Activated naive CD4-positive, alpha-beta T cell treated with anti-CD3 and anti-CD28 coated beads, Interleukin-2, amount 50 U/mL, for 24 hours (primary cell): ENCODE results near the gene KRT20.
"Not testable (repeated sequence)": the region's sequence is repeated elsewhere in the genome, so short reads cannot be mapped to it uniquely, and the experiment has no call there.

Experiments
- H3K27ac Mint-ChIP-seq: one replicate; pipeline ENCODE4 v1.8.0; 2021; ENCODE audit warnings: mild to moderate bottlenecking, mixed read lengths
- H3K27me3 Mint-ChIP-seq: one replicate; pipeline ENCODE4 v1.8.0; 2021; ENCODE audit warnings: mixed read lengths
- H3K36me3 Mint-ChIP-seq: one replicate; pipeline ENCODE4 v1.8.0; 2021; ENCODE audit warnings: mixed read lengths
- H3K4me1 Mint-ChIP-seq: one replicate; pipeline ENCODE4 v1.8.0; 2021; ENCODE audit warnings: mixed read lengths
- H3K4me3 Mint-ChIP-seq: one replicate; pipeline ENCODE4 v1.8.0; 2021; ENCODE audit warnings: mild to moderate bottlenecking, mixed read lengths
- H3K9me3 Mint-ChIP-seq: one replicate; pipeline ENCODE4 v1.8.0; 2021; ENCODE audit warnings: mixed read lengths

KRT20 gene, protein sequence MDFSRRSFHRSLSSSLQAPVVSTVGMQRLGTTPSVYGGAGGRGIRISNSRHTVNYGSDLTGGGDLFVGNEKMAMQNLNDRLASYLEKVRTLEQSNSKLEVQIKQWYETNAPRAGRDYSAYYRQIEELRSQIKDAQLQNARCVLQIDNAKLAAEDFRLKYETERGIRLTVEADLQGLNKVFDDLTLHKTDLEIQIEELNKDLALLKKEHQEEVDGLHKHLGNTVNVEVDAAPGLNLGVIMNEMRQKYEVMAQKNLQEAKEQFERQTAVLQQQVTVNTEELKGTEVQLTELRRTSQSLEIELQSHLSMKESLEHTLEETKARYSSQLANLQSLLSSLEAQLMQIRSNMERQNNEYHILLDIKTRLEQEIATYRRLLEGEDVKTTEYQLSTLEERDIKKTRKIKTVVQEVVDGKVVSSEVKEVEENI

DNA sequence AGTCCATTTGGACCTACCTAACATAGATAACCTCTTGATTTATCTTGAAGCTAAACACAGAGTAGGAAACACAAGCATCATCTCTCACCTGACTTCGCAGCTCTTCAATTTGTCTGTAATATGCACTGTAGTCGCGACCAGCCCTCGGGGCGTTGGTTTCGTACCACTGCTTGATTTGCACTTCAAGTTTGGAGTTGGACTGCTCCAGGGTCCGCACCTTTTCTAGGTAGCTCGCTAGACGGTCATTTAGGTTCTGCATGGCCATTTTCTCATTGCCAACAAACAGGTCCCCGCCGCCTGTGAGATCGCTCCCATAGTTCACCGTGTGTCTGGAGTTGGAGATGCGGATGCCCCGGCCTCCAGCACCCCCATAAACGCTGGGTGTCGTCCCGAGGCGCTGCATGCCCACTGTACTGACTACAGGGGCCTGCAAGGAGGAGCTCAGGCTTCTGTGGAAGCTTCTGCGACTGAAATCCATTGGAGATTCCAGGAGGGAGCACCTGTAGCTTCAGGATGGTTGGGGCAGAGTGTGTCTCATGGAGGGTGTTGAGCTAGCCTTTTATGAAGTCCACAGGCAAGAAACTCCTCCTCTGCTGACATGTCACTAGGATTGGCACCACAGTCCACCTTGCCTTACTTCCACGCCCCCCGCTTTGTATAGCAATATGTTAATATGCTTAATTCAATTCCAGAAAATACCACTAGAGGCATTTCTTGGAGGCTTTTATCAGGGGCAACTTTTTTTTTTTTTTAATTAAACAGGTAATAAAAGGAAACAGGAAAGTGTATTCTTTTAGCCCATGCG, at the start of gene KRT20:
TSS of gene KRT20 (minus strand) at position 535 of the 805 bp plus-strand sequence. CDS start at position 478, 57 bp downstream.
- Mint-ChIP-seq H3K27ac (no peak within 1 kb of the TSS), H3K27me3 (peaks cover 14% of the 10 kb centered on the region), H3K4me3 (no peak within 1 kb of the TSS), H3K9me3 (no peaks in the 10 kb centered on the region), H3K36me3 (no peaks in the 10 kb centered on the region), H3K4me1 (no peaks in the 10 kb centered on the region)

DNA sequence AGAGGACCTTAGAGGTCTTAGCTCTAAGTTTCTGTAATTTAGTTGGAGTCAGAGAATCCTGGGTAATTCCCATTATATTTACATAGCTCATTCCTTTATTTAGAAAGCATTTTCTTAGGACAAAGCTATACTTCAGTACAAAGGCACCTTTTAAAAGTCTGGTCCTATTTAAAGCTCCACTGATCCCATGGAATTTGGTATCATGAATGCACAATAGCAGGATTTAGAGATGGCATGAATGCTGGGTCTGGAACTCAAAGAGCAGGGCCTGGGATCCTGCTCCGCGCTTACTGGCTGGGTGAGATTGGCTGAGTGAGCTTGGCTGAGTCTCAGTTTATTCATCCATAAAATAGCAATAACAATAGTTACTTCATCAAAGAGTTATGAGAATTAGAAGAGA, 47.6 kb upstream of the KRT20 start:
- peaks cover 6% of the 10 kb centered on the region for H3K27me3 Mint-ChIP-seq
- H3K36me3 Mint-ChIP-seq = no peaks in the 10 kb centered on the region
- H3K4me1 Mint-ChIP-seq = no peaks in the 10 kb centered on the region
- no peaks in the 10 kb centered on the region for H3K9me3 Mint-ChIP-seq
- no peak overlapping the region for H3K4me3 Mint-ChIP-seq
- H3K27ac Mint-ChIP-seq = no peak overlapping the region

DNA sequence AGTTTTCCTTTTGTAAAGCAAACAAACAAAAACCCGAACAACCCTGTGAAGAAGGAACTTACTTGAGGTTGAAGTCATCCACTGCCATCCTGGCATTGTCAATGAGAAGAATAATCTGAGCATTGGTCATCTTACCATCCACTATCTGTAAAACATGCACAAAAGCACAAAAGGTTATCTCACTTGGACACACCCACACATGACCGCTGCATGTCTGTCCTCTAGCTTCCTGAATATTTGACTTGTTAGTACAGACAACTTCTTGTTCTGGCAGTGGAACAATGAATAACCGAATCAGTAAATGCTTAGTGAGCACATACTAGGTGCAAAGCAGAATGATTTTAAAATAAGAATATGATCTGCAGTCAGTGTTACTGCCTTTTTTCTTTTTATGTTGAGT, 46.3 kb upstream of the KRT20 start:
- Mint-ChIP-seq H3K4me3 (no peak overlapping the region), H3K36me3 (no peaks in the 10 kb centered on the region), H3K27me3 (peaks cover 7% of the 10 kb centered on the region), H3K27ac (no peak overlapping the region), H3K4me1 (no peaks in the 10 kb centered on the region), H3K9me3 (no peaks in the 10 kb centered on the region)

DNA sequence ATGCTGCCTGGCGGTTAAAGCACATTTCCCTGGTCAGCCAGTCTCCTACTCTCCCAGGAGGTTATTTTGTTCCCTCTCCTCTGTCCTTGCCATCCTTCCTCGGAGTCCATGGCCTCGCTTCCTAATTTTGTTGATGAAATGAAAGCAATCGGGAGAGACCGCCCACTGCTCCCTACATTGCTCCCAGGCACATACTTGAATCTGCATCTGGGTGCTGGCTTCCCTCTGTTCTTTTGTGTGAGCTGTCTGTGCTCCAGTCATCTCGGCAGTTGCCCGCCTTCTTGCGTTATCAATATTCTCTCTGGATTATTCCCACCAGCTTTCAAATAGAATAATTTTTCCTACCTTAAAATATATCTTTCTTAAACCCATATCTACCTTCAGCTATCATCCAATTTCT, 41.3 kb upstream of the KRT20 start:
- peaks cover 8% of the 10 kb centered on the region for H3K27me3 Mint-ChIP-seq
- H3K9me3 Mint-ChIP-seq = no peaks in the 10 kb centered on the region
- H3K27ac Mint-ChIP-seq = no peak overlapping the region
- no peaks in the 10 kb centered on the region for H3K36me3 Mint-ChIP-seq
- peaks cover 7% of the 10 kb centered on the region for H3K4me1 Mint-ChIP-seq
- no peak overlapping the region for H3K4me3 Mint-ChIP-seq

DNA sequence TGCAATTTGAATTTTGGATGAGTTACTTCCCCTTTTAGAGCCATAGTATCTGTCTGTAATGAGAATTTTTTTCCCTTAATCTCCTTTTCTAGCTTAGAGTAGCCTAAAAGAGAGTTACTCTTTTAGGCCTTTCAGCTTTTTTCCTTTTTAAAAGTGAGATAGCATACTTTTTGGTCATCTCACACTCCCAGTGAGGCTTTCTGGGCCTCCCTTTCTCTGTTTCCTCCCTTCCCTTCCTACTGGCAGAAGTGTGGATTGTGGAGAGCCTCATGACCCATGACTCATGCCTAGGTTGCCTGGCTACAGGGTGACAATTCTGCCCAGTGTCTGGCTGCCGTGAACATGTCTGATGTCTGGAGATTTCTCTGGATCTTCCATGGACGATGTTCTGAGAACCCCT, 37.2 kb upstream of the KRT20 start:
- peaks cover 12% of the 10 kb centered on the region for H3K4me1 Mint-ChIP-seq
- no peak overlapping the region for H3K4me3 Mint-ChIP-seq
- H3K27ac Mint-ChIP-seq = no peak overlapping the region
- peaks cover 11% of the 10 kb centered on the region for H3K27me3 Mint-ChIP-seq
- H3K36me3 Mint-ChIP-seq = no peaks in the 10 kb centered on the region
- H3K9me3 Mint-ChIP-seq = no peaks in the 10 kb centered on the region

DNA sequence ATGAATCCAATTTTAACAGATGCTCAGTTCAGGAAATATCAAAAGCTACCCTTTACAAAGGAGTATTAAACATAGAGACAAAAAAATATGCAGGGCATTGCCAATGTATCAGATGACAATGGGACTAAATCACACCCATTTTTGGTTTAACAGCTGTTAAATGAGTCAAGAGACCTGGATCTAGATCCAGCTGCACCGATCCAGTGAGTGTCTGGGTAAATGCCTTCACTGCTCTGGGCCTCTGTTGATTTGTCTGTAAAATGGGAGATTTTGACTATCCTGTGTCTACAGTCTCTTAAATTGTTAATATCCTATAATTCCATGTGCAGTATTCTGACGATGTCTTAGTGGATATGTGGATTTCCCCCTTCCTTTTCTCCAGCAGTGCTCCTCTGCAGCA, 36.0 kb upstream of the KRT20 start:
- Mint-ChIP-seq H3K9me3 (no peaks in the 10 kb centered on the region), H3K27ac (no peak overlapping the region), H3K4me1 (peaks cover 12% of the 10 kb centered on the region), H3K27me3 (peaks cover 4% of the 10 kb centered on the region), H3K4me3 (no peak overlapping the region), H3K36me3 (no peaks in the 10 kb centered on the region)

DNA sequence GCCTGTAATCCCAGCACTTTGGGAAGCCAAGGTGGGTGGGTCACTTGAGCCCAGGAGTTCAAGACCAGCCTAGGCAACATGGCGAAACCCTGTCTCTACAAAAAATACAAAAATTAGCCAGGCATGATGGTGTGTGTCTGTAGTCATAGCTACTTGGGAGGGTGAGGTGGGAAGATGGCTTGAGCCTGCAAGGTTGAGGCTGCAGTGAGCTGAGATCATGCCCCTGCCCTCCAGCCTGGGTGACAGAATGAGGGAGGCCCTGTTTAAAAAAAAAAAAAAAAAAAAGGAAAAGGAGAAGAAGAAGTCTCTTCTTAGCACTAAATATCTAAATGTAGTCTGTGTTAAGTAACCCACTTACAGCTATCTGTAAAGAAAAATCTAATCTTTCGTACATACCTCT, 32.1 kb upstream of the KRT20 start:
- H3K9me3 Mint-ChIP-seq, H3K27ac Mint-ChIP-seq, H3K4me3 Mint-ChIP-seq, H3K36me3 Mint-ChIP-seq, H3K27me3 Mint-ChIP-seq: not testable (repeated sequence)
- H3K4me1 Mint-ChIP-seq = peaks cover 17% of the 10 kb centered on the region

DNA sequence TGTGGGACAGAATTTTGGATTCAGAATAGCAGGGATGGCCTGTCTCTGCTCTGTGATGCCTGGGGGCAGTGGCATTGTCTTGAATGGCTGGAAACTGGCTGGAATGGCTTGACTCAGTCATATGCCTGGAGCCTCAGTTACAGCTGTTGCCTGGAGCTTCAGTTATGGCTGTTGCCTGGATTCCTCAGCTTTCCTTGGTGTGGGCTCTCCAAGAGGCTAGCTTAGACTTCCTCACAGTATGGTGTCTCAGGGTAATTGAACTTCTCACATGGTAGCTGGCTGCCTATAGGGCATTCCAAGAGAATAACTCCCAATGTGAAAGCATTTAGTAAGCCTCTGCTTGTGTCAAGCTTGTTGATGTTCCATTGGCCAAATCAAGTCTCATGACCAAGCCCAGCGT, 31.3 kb upstream of the KRT20 start:
- H3K4me1 Mint-ChIP-seq = peaks cover 14% of the 10 kb centered on the region
- H3K27ac Mint-ChIP-seq = no peak overlapping the region
- H3K27me3 Mint-ChIP-seq = peaks cover 3% of the 10 kb centered on the region
- H3K9me3 Mint-ChIP-seq = no peaks in the 10 kb centered on the region
- no peaks in the 10 kb centered on the region for H3K36me3 Mint-ChIP-seq
- no peak overlapping the region for H3K4me3 Mint-ChIP-seq

DNA sequence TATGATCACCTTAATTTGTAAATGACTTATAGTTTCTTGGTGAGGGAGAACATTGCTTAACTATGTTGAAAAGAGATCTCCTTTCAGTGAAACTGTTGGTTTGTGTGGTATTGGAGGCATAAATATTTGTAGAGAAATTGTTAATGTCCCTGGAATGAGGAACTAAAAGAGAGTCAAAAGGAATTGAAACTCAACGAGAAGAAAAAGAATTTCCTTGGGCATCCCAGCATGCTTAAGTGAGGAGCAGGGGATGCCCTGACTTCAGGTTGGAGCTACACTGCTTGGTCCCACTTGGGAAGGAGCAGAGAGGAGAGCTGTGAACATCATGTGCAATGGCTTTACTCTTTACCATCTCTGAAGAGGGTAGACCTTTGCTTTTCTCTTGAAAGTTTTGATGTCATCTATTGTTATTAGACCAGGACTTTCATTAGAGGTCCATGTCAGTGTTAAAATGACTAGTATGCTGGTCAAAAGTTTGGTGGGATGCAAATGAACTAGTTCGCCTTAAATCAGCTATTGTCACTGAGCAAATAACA, 30.7 kb upstream of the KRT20 start:
- Mint-ChIP-seq H3K9me3 (no peaks in the 10 kb centered on the region), H3K4me3 (no peak overlapping the region), H3K4me1 (peaks cover 8% of the 10 kb centered on the region), H3K36me3 (no peaks in the 10 kb centered on the region), H3K27ac (no peak overlapping the region), H3K27me3 (peaks cover 3% of the 10 kb centered on the region)

DNA sequence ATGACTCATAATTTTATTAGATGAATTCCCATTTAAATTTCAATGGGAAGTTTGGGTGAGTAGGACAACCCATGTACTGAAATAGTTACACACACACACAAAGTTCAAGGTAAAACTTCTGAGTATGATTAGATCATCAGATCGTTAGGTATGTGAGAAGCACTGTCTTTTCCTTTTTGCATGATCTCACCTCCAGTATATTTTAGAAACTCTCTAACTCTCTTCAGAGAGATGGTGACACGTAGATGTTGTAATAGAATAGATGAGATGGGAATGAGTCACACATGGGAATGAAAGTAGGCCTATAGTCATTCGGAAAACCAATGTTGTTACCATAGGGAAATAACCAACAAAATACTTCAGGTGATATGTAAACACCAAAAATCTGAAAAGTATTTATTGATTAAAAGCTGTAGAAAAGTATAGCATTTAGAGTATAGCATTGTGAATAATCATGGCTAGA, 30.2 kb upstream of the KRT20 start:
- no peaks in the 10 kb centered on the region for H3K36me3 Mint-ChIP-seq
- no peaks in the 10 kb centered on the region for H3K9me3 Mint-ChIP-seq
- H3K4me3 Mint-ChIP-seq = no peak overlapping the region
- no peak overlapping the region for H3K27ac Mint-ChIP-seq
- peaks cover 8% of the 10 kb centered on the region for H3K4me1 Mint-ChIP-seq
- H3K27me3 Mint-ChIP-seq = peaks cover 3% of the 10 kb centered on the region

DNA sequence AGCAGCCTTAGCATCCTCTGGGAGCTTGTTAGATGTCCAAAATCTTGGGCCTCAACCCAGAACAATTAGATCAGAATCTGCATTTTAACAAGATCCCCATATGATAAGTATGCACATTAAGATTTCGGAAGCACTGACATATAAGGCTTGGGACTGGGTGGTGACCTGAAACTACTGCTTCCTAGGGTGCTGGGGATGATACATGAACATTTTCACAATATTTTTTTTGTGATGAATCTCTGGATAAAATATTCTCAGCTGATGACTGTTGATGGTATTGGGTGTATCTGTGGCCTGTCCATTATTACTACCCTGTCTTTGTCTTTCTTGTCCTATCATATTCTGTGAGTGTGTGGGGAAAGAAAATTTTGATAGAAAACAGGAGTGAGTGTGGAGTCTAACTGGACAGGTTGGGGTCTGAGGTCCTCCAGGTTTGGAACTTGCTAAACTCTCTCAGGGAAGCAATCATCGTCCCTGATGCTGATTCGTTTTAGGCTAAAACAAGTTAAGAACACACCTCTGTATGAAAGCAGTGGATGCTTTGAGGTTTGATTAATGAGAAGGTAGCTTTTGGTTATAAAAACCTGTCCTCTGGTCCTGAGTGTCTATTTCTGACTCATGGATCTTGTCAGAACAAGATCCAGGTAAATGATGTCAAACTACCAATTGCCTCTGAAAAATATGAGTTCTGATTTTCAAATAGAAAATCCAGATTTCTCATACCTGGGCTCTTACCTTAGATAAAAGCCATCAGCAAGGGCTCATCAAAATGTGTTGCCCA, 29.2 kb upstream of the KRT20 start:
- Mint-ChIP-seq H3K36me3 (no peaks in the 10 kb centered on the region), H3K9me3 (no peaks in the 10 kb centered on the region), H3K4me1 (peaks cover 8% of the 10 kb centered on the region), H3K27me3 (peaks cover 2% of the 10 kb centered on the region), H3K27ac (no peak overlapping the region), H3K4me3 (no peak overlapping the region)

DNA sequence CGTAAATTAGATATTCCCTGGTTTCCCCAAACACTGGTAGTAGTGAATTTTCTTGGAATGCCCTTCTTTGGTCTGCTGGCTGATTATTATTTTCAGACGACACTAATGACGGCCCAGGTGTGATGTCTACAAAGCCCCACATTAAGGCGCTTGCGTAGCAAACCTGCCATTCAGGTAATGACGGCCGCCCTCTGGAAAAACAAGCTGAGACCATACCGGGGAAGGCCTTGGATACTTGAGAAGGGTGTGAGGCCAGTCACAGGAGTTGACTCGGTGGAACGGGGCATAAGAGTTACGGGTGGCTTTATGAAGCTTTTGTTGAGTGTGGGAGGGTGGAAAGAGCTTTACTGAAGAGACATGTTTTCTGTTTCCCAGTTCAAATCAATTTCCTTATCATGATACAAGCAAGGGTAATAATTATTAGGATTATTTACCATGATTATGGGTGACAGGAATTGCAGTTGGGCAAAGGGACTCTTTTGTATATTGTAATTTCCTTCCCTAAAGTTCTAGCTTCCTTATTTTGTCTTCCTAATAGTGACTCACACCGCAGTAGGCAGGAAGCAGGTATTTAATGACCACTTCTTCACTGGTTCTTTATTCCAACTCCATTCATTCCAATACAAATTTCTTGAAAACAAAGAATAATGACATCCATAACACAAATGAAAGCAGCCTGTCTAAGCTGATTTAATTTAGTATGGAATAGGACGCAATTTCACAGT, 27.6 kb upstream of the KRT20 start:
- Mint-ChIP-seq H3K4me1 (peaks cover 8% of the 10 kb centered on the region), H3K27me3 (peaks cover 7% of the 10 kb centered on the region), H3K9me3 (no peaks in the 10 kb centered on the region), H3K27ac (no peak overlapping the region), H3K4me3 (no peak overlapping the region), H3K36me3 (no peaks in the 10 kb centered on the region)

DNA sequence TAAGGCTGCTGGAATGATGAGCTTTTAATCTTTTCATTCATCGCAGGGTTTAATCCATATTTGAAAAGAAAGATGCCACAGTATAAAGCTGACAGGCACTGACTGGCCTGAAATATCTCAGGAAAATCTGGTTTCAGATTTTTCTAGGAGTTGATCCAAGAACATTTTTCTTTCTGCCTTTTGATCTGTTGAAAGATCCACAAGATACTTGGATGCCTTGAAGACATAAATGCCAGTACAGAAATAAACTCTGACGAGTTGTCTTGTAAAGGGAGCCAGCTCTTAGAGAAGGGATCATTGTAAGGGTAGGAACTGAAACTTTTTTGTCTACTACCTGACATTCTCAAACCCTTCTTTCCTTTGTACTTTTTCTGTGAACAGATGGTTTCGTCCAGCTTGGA, 25.4 kb upstream of the KRT20 start:
- Mint-ChIP-seq H3K4me3 (no peak overlapping the region), H3K4me1 (peaks cover 5% of the 10 kb centered on the region), H3K27ac (no peak overlapping the region), H3K9me3 (no peaks in the 10 kb centered on the region), H3K27me3 (peaks cover 9% of the 10 kb centered on the region), H3K36me3 (no peaks in the 10 kb centered on the region)

DNA sequence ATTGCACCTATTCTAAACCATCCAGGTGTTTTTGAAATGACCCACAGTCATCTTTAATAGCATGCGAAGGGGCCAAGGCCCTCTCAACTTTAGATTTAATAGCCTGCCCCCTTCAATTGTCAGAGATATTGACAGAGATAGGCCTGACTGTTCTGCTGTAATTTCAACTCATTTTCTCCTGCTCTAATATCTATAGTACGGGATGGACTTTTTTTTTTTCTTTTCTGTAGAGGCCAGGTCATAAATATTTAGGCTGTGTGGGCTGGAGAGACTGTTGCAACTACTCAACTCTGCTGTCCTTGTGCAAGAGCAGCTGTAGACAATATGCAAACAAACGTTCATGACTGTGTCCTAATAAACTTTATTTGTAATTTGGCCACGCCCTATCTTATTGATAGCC, 24.7 kb upstream of the KRT20 start:
- Mint-ChIP-seq H3K27ac (no peak overlapping the region), H3K27me3 (peaks cover 9% of the 10 kb centered on the region), H3K9me3 (no peaks in the 10 kb centered on the region), H3K4me3 (no peak overlapping the region), H3K36me3 (no peaks in the 10 kb centered on the region), H3K4me1 (no peaks in the 10 kb centered on the region)

DNA sequence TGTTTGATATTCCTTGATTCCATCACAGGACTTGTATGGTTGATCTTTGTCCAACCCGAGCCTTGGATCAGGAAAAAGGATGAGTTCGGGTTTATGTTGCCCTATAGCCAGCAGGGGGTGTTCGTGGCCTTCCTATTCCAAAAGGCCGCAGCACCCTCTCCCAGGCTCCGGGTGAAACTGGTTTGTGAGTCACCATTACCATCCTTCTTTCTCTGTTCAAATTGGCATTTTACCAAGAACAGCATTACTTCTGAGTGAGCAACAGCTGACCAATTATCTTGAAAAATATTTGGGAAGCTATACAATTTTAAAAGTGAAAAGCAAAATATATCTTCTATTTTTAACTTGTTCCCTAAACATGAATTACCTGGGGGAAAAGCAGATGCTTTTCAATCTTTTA, 24.3 kb upstream of the KRT20 start:
- no peak overlapping the region for H3K4me3 Mint-ChIP-seq
- no peaks in the 10 kb centered on the region for H3K4me1 Mint-ChIP-seq
- H3K27ac Mint-ChIP-seq = no peak overlapping the region
- no peaks in the 10 kb centered on the region for H3K9me3 Mint-ChIP-seq
- H3K36me3 Mint-ChIP-seq = no peaks in the 10 kb centered on the region
- H3K27me3 Mint-ChIP-seq = peaks cover 9% of the 10 kb centered on the region
